GM23338 (cell line): Measurements from ENCODE around the gene PTPRA. TPM values are rescaled to one million over a fixed set of nuclear protein-coding genes. Genes with fewer than 3 reads are reported as not detected.

Experiments used
- ATAC-seq: fragments of 200-7000 bp; cut with Tn5 transposase; 3 replicates; pipeline ENCODE4 v1.9.1; 2020
- DNase-seq: peaks from one replicate; pipeline ENCODE4 v3.0.0-alpha.2; 2015; ENCODE audit warnings: low spot score
- H2AFZ ChIP-seq: fragments of 200-600 bp; sonication (generic); 2 replicates; pipeline ENCODE4 v1.8.0; 2016; ENCODE audit warnings: antibody characterized with exemption, mild to moderate bottlenecking, moderate library complexity
- H3F3A ChIP-seq: fragments of 200-600 bp; sonication (generic); replicated peaks from 2 replicates; pipeline ENCODE4 v1.8.0; 2017; ENCODE audit warnings: antibody characterized with exemption, mixed run types, low read depth
- H3K27ac ChIP-seq: fragments of 200-600 bp; sonication (generic); 2 replicates; pipeline ENCODE4 v1.6.1; 2016; ENCODE audit warnings: low read depth
- H3K27me3 ChIP-seq: fragments of 200-600 bp; sonication (generic); 2 replicates; pipeline ENCODE4 v1.8.0; 2016; ENCODE audit warnings: mild to moderate bottlenecking, mixed run types, moderate library complexity; ENCODE audit not compliant: insufficient read depth
- H3K36me3 ChIP-seq: fragments of 200-600 bp; sonication (generic); 2 replicates; pipeline ENCODE4 v1.8.0; 2016; ENCODE audit warnings: mild to moderate bottlenecking; ENCODE audit not compliant: insufficient read depth
- H3K4me1 ChIP-seq: fragments of 200-600 bp; sonication (generic); 2 replicates; pipeline ENCODE4 v1.8.0; 2016; ENCODE audit warnings: mild to moderate bottlenecking, moderate library complexity; ENCODE audit not compliant: insufficient read depth
- H3K4me2 ChIP-seq: fragments of 200-600 bp; sonication (generic); 2 replicates; pipeline ENCODE4 v1.7.1; 2017; ENCODE audit warnings: mixed run types
- H3K4me3 ChIP-seq: fragments of 200-600 bp; sonication (generic); 2 replicates; pipeline ENCODE4 v1.6.1; 2016; ENCODE audit warnings: mixed run types
- H3K79me2 ChIP-seq: fragments of 200-600 bp; sonication (generic); replicated peaks from 2 replicates; pipeline ENCODE4 v1.8.0; 2017; ENCODE audit warnings: mild to moderate bottlenecking; ENCODE audit not compliant: insufficient read depth
- H3K9me2 ChIP-seq: fragments of 200-600 bp; sonication (generic); 2 replicates; pipeline ENCODE4 v1.8.0; 2017; ENCODE audit not compliant: insufficient read depth
- H4K20me1 ChIP-seq: fragments of 200-600 bp; sonication (generic); replicated peaks from 2 replicates; pipeline ENCODE4 v1.8.0; 2017; ENCODE audit warnings: mild to moderate bottlenecking; ENCODE audit not compliant: insufficient read depth
- H3K27ac Mint-ChIP-seq: 2 replicates; pipeline ENCODE4 v1.8.0; 2020; ENCODE audit warnings: inconsistent platforms, mild to moderate bottlenecking, moderate library complexity, mixed read lengths
- H3K27me3 Mint-ChIP-seq: 3 replicates; pipeline ENCODE4 v1.8.0; 2022; ENCODE audit warnings: low read depth, mild to moderate bottlenecking, moderate library complexity, mixed read lengths, inconsistent platforms; ENCODE audit not compliant: insufficient read depth, poor library complexity
- H3K36me3 Mint-ChIP-seq: 3 replicates; pipeline ENCODE4 v1.8.0; 2021; ENCODE audit warnings: low read depth, mild to moderate bottlenecking, inconsistent platforms, moderate library complexity, mixed read lengths
- H3K4me1 Mint-ChIP-seq: 3 replicates; pipeline ENCODE4 v1.8.0; 2020; ENCODE audit warnings: mild to moderate bottlenecking, inconsistent platforms, mixed read lengths
- H3K4me3 Mint-ChIP-seq: 3 replicates; pipeline ENCODE4 v1.8.0; 2021; ENCODE audit warnings: moderate library complexity, mild to moderate bottlenecking, inconsistent platforms, mixed read lengths
- H3K9me3 Mint-ChIP-seq: 3 replicates; pipeline ENCODE4 v1.8.0; 2020; ENCODE audit warnings: moderate library complexity, mild to moderate bottlenecking, inconsistent platforms, mixed read lengths
- CREB1 ChIP-seq: fragments of 250-450 bp; sonication (Bioruptor Pico); IDR thresholded peaks from 2 replicates; pipeline ENCODE4 v1.5.0; 2020; ENCODE audit warnings: low read depth, mild to moderate bottlenecking, moderate library complexity
- CTCF ChIP-seq, 2 experiments: fragments of 200-600 bp in 1 of 2; sonication (generic) in 1 of 2; conservative IDR thresholded peaks; 2 replicates each; pipeline versions ENCODE4 v1.5.1 to v1.6.1; 2016 to 2017; ENCODE audit warnings: antibody characterized with exemption in 2 of 2, low read depth in 2 of 2, mild to moderate bottlenecking in 2 of 2, moderate library complexity in 1 of 2
- EZH2phosphoT487 ChIP-seq: fragments of 200-600 bp; sonication (generic); IDR thresholded peaks from one replicate; pipeline ENCODE4 v1.8.1; 2018; ENCODE audit warnings: antibody characterized with exemption; ENCODE audit not compliant: unreplicated experiment
- NANOG ChIP-seq: IDR thresholded peaks from 2 replicates; pipeline ENCODE4 v1.6.1; 2016; ENCODE audit warnings: antibody characterized with exemption, borderline replicate concordance
- POLR2AphosphoS5 ChIP-seq: IDR thresholded peaks from 2 replicates; pipeline ENCODE4 v1.6.1; 2016; ENCODE audit warnings: antibody characterized with exemption, low read depth
- REST ChIP-seq: IDR thresholded peaks from one replicate; pipeline ENCODE4 v1.6.1; 2018; ENCODE audit warnings: antibody characterized with exemption; ENCODE audit not compliant: unreplicated experiment
- STAT1 ChIP-seq: IDR thresholded peaks from one replicate; pipeline ENCODE4 v1.6.1; 2016; ENCODE audit warnings: antibody characterized with exemption; ENCODE audit not compliant: unreplicated experiment
- ZNF114 ChIP-seq: fragments of 250-450 bp; sonication (Bioruptor Pico); IDR thresholded peaks from 2 replicates; pipeline ENCODE4 v1.5.0; 2020; ENCODE audit warnings: mild to moderate bottlenecking, moderate library complexity
- ZNF331 ChIP-seq: fragments of 250-450 bp; sonication (Bioruptor Pico); IDR thresholded peaks from 2 replicates; pipeline ENCODE4 v1.5.0; 2020; ENCODE audit warnings: low read depth, mild to moderate bottlenecking, moderate library complexity
- ZNF462 ChIP-seq: fragments of 250-450 bp; sonication (Bioruptor Pico); IDR thresholded peaks from 2 replicates; pipeline ENCODE4 v1.5.0; 2020; ENCODE audit warnings: mild to moderate bottlenecking, moderate library complexity
- polyA plus RNA-seq: library from polyadenylated mRNA; unstranded; fragments of >200 nt; fragmentation: Nextera tagmentation; extraction: Ambion mirVana; gene quantifications from 2 replicates; pipeline ENCODE4 v1.2.1, GENCODE V29; 2016
- total RNA-seq: library from RNA; depleted of rRNA; stranded (reverse); fragments of >200 nt; shearing (Covaris generic); gene quantifications from 2 replicates; pipeline ENCODE4 v1.2.3, GENCODE V29; 2014

The PTPRA gene
- total and polyA plus RNA-seq, 2 experiments from 2014 or later = 37.8 to 39.3 TPM

DNA sequence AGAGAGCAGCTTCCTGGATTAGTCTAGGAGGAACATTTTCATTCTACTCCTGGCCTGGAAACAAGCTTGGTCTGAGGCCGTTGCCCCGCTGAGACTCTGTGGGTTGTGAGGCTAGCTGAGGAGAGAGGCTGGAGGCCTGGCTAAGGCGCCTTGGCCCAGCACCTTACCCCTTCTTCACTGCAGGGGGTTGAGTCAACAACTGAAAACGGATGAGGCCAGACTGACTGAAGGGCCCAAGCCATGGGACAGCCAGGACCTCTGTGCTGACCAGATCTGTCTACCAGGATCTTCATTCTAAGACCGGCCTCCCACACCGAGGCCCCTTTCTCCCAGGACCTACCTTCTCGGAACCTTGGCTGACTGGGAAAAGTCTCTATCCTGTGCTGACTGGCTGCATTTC is 214.8 kb downstream of the PTPRA start:
- TF ChIP-seq REST (no peak), STAT1 (no peak), EZH2phosphoT487 (no peak), POLR2AphosphoS5 (no peak), CREB1 (CRISPR knock-in tag) (no peak), ZNF114 (CRISPR knock-in tag) (no peak), ZNF331 (CRISPR knock-in tag) (no peak), NANOG (no peak), ZNF462 (CRISPR knock-in tag) (no peak), CTCF (conservative IDR thresholded peaks at IDR 0.05; ENCODE audit: low read depth in 2 of 2) (no peak)
- Histone ChIP-seq H3K4me1 (peaks cover 4% of the 10 kb centered on the region; the same call in 1 of the 2 replicates), H3K4me2 (no peak overlapping the region), H3K36me3 (no peaks in the 10 kb centered on the region; the same call in 1 of the 2 replicates), H3K27me3 (peaks cover 42% of the 10 kb centered on the region), H3K9me2 (no peaks in the 10 kb centered on the region), H4K20me1 (no peaks in the 10 kb centered on the region), H3K4me3 (no peak overlapping the region), H2AFZ (no peak overlapping the region), H3K27ac (no peak overlapping the region), H3F3A (no peaks in the 10 kb centered on the region), H3K79me2 (no peaks in the 10 kb centered on the region)
- no peak for ATAC-seq
- Mint-ChIP-seq H3K4me1 (peaks cover 3% of the 10 kb centered on the region; the same call in 1 of the 3 replicates), H3K4me3 (no peak overlapping the region), H3K36me3 (no peaks in the 10 kb centered on the region), H3K27me3 (peaks cover 29% of the 10 kb centered on the region), H3K9me3 (no peaks in the 10 kb centered on the region), H3K27ac (no peak overlapping the region)
- no peak for DNase-seq
